Measurements from ENCODE around the gene YDJC. TPM values are rescaled to one million over a fixed set of nuclear protein-coding genes. Genes with fewer than 3 reads are reported as not detected.
A peak's percentile ranks its signal among the peaks of the same experiment; 100 is the strongest.

Gene YDJC
- total and polyA plus RNA-seq, 2 experiments from 2014 or later: 31.8 to 42.5 TPM

DNA sequence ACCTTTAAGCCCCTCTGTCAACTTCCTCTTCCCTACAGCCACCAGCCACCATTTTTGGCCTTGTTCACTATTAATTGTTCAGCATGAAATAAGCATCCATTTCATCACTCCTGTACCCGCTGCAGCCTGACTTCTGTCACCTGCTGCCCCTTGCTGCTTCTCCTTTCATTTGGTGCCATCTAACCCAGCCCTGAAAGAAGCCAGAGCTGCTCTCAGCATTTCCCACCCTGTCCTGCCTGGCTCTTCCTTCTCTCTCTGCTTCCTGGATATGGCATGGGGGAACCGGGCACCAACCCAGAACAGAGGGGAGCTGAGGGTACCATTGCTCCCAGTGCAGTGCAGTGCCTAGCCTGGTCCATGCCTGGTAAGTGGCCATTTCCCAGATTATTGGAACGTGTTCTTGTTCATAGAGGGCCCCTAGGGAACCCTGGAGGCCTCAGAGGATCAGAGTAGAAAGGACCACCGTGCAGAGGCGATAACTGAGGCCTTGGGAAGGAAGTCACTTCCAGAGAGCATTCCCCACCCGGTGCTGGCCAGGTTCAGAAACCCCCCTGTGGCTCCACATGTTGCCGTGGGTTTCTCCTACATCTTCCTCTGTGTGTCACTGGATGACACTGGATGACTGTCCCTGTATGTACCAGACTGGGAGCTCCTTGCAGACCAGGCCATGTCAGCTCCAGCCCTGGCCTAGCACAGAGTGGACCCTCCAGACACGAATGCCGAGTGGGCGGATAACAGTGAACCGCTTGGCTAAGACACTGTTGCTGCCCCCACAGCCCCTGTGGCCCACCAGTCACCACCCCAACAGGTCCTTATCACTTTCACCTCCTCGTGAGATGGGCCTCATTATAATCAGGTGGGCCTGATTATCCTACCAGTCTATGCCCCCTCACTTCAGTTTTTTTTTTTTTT is 4.7 kb downstream of the YDJC start:
- Histone ChIP-seq H3K4me1 (ENCODE audit: low read depth) (peaks cover 10% of the 10 kb centered on the region), H3K27me3 (no peaks in the 10 kb centered on the region), H3K9me3 (ENCODE audit: low read depth) (no peaks in the 10 kb centered on the region), H3K4me3 (no peak overlapping the region), H3K27ac (peak overlapping the region; percentile 80), H3K36me3 (peaks cover 7% of the 10 kb centered on the region)
- no peak for TF ChIP-seq CTCF (IDR thresholded peaks at IDR 0.05; ENCODE audit: low read depth, low read length)
- no peak for DNase-seq (ENCODE audit: low read depth in 1 of 2, low spot score in 1 of 2)

GRCh38 chr22:21624120-21624879 is 5.5 kb downstream of the YDJC start:
- H3K27me3 ChIP-seq: no peaks in the 10 kb centered on the region
- peak; percentile 18 to 37 for DNase-seq (ENCODE audit: low read depth in 1 of 2, low spot score in 1 of 2)
- peak; percentile 65 for TF ChIP-seq CTCF (IDR thresholded peaks at IDR 0.05; ENCODE audit: low read depth, low read length)
- H3K4me3 ChIP-seq: no peak overlapping the region
- H3K4me1 ChIP-seq (ENCODE audit: low read depth): peaks cover 10% of the 10 kb centered on the region
- H3K36me3 ChIP-seq: peaks cover 7% of the 10 kb centered on the region
- H3K27ac ChIP-seq: peak overlapping the region; percentile 80
- H3K9me3 ChIP-seq (ENCODE audit: low read depth): no peaks in the 10 kb centered on the region

- peak overlapping the region; percentile 80 for H3K27ac ChIP-seq
- H3K27me3 ChIP-seq: no peaks in the 10 kb centered on the region
- H3K9me3 ChIP-seq (ENCODE audit: low read depth): no peaks in the 10 kb centered on the region
- TF ChIP-seq CTCF (IDR thresholded peaks at IDR 0.05; ENCODE audit: low read depth, low read length): no peak
- H3K36me3 ChIP-seq: peaks cover 7% of the 10 kb centered on the region
- H3K4me1 ChIP-seq (ENCODE audit: low read depth): peaks cover 10% of the 10 kb centered on the region
- H3K4me3 ChIP-seq: no peak overlapping the region
- no peak for DNase-seq (ENCODE audit: low read depth in 1 of 2, low spot score in 1 of 2)
These were observed 6.2 kb downstream of the YDJC start for GRCh38 chr22:21623648-21623970.

DNA sequence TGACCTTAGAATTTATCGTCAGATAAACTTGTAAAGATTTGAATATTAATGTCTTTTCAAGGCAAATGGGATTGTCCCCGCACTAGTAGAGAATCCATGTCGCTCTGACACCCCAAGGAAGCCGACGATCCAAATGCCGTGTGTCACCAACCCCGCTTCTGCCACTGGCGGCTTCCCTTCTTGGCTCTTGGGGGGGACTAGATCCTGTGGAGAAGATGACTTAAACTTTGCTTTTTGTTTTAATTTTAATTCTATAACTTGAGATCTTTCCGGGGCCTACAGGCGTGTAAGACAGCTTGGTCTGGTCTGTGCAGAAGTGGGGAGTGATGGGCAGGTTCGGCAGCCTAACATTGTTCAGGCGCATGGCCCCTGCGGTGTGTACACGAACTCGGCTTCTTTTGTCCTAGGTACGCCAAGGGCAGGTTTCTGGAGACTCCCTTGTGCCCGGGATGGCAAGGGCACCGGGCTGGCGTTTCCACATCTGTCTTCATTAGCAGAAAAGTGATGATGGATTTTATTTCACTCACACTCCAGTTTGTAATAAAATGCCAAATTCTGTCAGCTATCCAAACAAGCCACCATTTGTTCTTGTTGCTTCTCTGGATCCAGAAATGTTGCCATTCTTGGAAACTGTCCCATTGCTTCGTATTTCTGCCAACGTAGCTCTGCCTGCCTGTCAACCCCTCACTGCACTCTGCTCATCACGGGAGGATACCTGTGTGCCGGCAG is 6.7 kb downstream of the YDJC start:
- Histone ChIP-seq H3K36me3 (peaks cover 7% of the 10 kb centered on the region), H3K4me1 (ENCODE audit: low read depth) (peaks cover 10% of the 10 kb centered on the region), H3K27ac (peak overlapping the region; percentile 80), H3K4me3 (no peak overlapping the region), H3K27me3 (no peaks in the 10 kb centered on the region), H3K9me3 (ENCODE audit: low read depth) (no peaks in the 10 kb centered on the region)
- no peak for DNase-seq (ENCODE audit: low read depth in 1 of 2, low spot score in 1 of 2)
- TF ChIP-seq CTCF (IDR thresholded peaks at IDR 0.05; ENCODE audit: low read depth, low read length): no peak

All from cardiac muscle cell (in vitro differentiated cells and primary cell).